ENCODE results near the gene EIF5. TPM values are rescaled to one million over a fixed set of nuclear protein-coding genes. Genes with fewer than 3 reads are reported as not detected.

Gene EIF5
- total RNA-seq, 1 experiment from 2014 or later: 356 TPM

DNA sequence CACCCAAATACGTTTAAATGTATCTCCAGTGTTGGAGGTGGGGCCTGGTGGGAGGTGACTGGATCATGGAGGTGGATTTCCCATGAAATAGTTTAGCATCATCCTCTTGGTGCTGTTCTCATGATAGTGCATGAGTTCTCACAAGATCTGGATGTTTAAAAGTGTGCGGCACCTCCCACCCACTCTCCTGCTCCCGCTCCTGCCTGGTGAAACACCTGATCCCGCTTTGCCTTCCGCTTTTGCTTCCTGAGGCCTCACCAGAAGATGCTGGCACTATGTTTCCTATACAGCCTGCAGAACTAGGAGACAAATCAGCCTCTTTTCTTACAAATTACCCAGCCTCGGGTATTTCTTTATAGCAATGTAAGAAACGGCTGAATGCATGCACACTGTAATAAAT, 20.1 kb downstream of the EIF5 start:
- Histone ChIP-seq H2BK15ac (ENCODE audit: low read depth, low read length) (no peak overlapping the region), H3K79me2 (ENCODE audit: insufficient read depth, low read length) (no peaks in the 10 kb centered on the region), H3K23ac (ENCODE audit: insufficient read length, low read depth, low read length) (no peak overlapping the region), H2BK12ac (ENCODE audit: insufficient read length, low read depth, low read length) (no peak overlapping the region), H3K27me3 (ENCODE audit: insufficient read depth, low read length) (no peaks in the 10 kb centered on the region), H2BK5ac (ENCODE audit: insufficient read length, low read length) (no peak overlapping the region), H3K4ac (ENCODE audit: low read depth, low read length) (no peak overlapping the region), H3K9ac (ENCODE audit: extremely low read depth, insufficient read length, low read length) (no peak overlapping the region), H3K18ac (ENCODE audit: insufficient read length, low read depth, low read length) (no peak overlapping the region), H3K56ac (ENCODE audit: insufficient read length, low read depth, low read length) (no peak overlapping the region), H3T11ph (ENCODE audit: low read length) (no peak overlapping the region), H2BK120ac (ENCODE audit: low read depth, low read length, poor library complexity, severe bottlenecking) (no peak overlapping the region), H3K14ac (ENCODE audit: insufficient read depth, low read length) (no peak overlapping the region), H3K9me3 (ENCODE audit: control insufficient read depth, low read depth, low read length) (no peaks in the 10 kb centered on the region), H2AK5ac (ENCODE audit: insufficient read length, low read length) (no peak overlapping the region), H3K27ac (ENCODE audit: insufficient read length, low read depth, low read length) (no peak overlapping the region), H2AFZ (ENCODE audit: low read length) (no peak overlapping the region), H3K4me1 (ENCODE audit: insufficient read depth, low read length) (peaks cover 4% of the 10 kb centered on the region), H4K20me1 (ENCODE audit: control insufficient read depth, insufficient read depth, insufficient read length) (peaks cover 3% of the 10 kb centered on the region), H4K91ac (ENCODE audit: insufficient read length, low read depth, low read length) (no peak overlapping the region), H3K4me2 (ENCODE audit: insufficient read depth, insufficient read length, low read length) (no peak overlapping the region), H3K79me1 (ENCODE audit: insufficient read depth, low read depth, low read length, poor library complexity, severe bottlenecking) (no peaks in the 10 kb centered on the region), H3K23me2 (ENCODE audit: insufficient read length, low read depth, low read length, poor library complexity, severe bottlenecking) (no peaks in the 10 kb centered on the region), H4K8ac (replicated peaks; ENCODE audit: insufficient read length, low read depth, low read length) (no peak overlapping the region), H2BK20ac (ENCODE audit: low read depth, low read length, poor library complexity, severe bottlenecking) (no peak overlapping the region), H4K5ac (ENCODE audit: insufficient read length, low read depth, low read length) (no peak overlapping the region)
- DNase-seq: no peak
- Mint-ChIP-seq H3K27ac (no peak overlapping the region), H3K27me3 (ENCODE audit: low read depth) (no peaks in the 10 kb centered on the region; the same call in 1 of the 2 replicates), H3K4me3 (no peak overlapping the region), H3K4me1 (peaks cover 17 to 22% of the 10 kb centered on the region in 2 experiments), H3K36me3 (ENCODE audit: insufficient read depth in 1 of 3, low read depth in 3 of 3) (no peaks in the 10 kb centered on the region), H3K9me3 (no peaks in the 10 kb centered on the region; a peak in 1 of 5 replicates)
- TF ChIP-seq, protein P1, sequence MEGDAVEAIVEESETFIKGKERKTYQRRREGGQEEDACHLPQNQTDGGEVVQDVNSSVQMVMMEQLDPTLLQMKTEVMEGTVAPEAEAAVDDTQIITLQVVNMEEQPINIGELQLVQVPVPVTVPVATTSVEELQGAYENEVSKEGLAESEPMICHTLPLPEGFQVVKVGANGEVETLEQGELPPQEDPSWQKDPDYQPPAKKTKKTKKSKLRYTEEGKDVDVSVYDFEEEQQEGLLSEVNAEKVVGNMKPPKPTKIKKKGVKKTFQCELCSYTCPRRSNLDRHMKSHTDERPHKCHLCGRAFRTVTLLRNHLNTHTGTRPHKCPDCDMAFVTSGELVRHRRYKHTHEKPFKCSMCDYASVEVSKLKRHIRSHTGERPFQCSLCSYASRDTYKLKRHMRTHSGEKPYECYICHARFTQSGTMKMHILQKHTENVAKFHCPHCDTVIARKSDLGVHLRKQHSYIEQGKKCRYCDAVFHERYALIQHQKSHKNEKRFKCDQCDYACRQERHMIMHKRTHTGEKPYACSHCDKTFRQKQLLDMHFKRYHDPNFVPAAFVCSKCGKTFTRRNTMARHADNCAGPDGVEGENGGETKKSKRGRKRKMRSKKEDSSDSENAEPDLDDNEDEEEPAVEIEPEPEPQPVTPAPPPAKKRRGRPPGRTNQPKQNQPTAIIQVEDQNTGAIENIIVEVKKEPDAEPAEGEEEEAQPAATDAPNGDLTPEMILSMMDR (conservative IDR thresholded peaks at IDR 0.05): no peak
- no CpG with 5 or more reads among the region's 7 CpGs for WGBS (ENCODE audit: extremely low coverage, insufficient read length, low lambda C conversion rate)

All from H9 (cell line).